Tibial nerve (tissue), 4 donors: Measurements from ENCODE around the gene LTBP1. TPM values are rescaled to one million over a fixed set of nuclear protein-coding genes. Genes with fewer than 3 reads are reported as not detected.

Experiments
- DNase-seq, 2 donors: peaks; one replicate each; pipeline ENCODE4 v3.0.0-alpha.2; 2019; ENCODE audit warnings: low spot score in 2 of 2
- H3K27ac ChIP-seq, 4 donors: fragments of 200-600 bp; sonication (generic) in 3 of 4; one replicate each; pipeline ENCODE4 v1.5.1; 2017 to 2019; ENCODE audit warnings: mild to moderate bottlenecking in 1 of 4
- H3K27me3 ChIP-seq, 2 donors: fragments of 200-600 bp; sonication (generic) in 1 of 2; one replicate each; pipeline versions ENCODE4 v1.5.1 to v1.6.0; 2017 to 2019
- H3K36me3 ChIP-seq, 3 donors: fragments of 200-600 bp; sonication (generic); one replicate each; pipeline ENCODE4 v1.5.1; 2018 to 2019
- H3K4me1 ChIP-seq, 4 donors: fragments of 200-600 bp; sonication (generic) in 3 of 4; one replicate each; pipeline ENCODE4 v1.5.1; 2017 to 2019
- H3K4me3 ChIP-seq, 4 donors: fragments of 200-600 bp; sonication (generic) in 3 of 4; one replicate each; pipeline ENCODE4 v1.5.1; 2017 to 2019; ENCODE audit warnings: mild to moderate bottlenecking in 1 of 4, moderate library complexity in 1 of 4
- H3K9me3 ChIP-seq, 4 donors: fragments of 200-600 bp; sonication (generic) in 3 of 4; one replicate each; pipeline ENCODE4 v1.5.1; 2017 to 2019
- EP300 ChIP-seq, 2 donors: sonication (generic); formaldehyde crosslinking; IDR thresholded peaks; one replicate each; pipeline ENCODE4 v1.6.1; 2017; ENCODE audit warnings: antibody characterized with exemption in 2 of 2, mild to moderate bottlenecking in 1 of 2
- POLR2A ChIP-seq, 2 donors: fragments of 450-650 bp; IDR thresholded peaks; one replicate each; pipeline ENCODE4 v1.6.1; 2017; ENCODE audit warnings: antibody characterized with exemption in 2 of 2, mild to moderate bottlenecking in 2 of 2, moderate library complexity in 2 of 2
- WGBS, 2 donors: methylation state at CpG; one replicate each; pipeline ENCODE4 v1.1.5; 2018; 5-methylcytosine and 5-hydroxymethylcytosine counted together
- total RNA-seq, 4 donors: library from RNA; depleted of rRNA; stranded (reverse); fragments of >200 nt; gene quantifications; one replicate each; pipeline ENCODE4 v1.1.0, GENCODE V29; 2016
- TF ChIP-seq, protein P1 (sequence below), 5 experiments: fragments of 200-600 bp in 3 of 5; fragments of 450-650 bp in 2 of 5; sonication (generic) in 3 of 5; IDR thresholded peaks; one replicate each; pipeline ENCODE4 v1.5.1; 2016 to 2019; ENCODE audit warnings: antibody characterized with exemption in 5 of 5, mild to moderate bottlenecking in 3 of 5, moderate library complexity in 2 of 5

LTBP1 gene
- total RNA-seq, 4 donors from 2014 or later: 29.4 to 89.8 (median 50.6) TPM

DNA sequence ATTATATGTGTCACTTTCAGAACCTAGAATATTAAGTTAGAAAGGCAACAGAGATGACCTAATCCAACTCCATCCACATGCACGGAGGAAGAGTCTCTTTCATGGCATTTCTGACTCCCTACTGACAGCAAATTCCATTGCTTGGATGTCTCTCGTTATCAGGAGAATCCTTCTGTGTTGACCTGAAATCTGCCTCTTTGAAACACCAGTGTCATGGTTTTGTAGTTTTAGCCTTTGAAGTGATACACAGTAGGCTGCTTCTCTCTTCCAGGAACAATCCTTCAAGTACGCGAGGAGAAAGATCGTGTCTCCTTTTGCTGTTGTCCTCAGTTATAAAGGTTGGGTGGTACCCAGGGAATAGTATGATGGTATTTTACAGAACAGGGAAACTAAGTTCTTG is 327.8 kb downstream of the LTBP1 start:
- Histone ChIP-seq H3K36me3 (no peaks in the 10 kb centered on the region), H3K27ac (no peak overlapping the region), H3K27me3 (no peaks in the 10 kb centered on the region), H3K4me1 (peaks cover 0 to 17% (median 0%) of the 10 kb centered on the region in 4 donors), H3K9me3 (no peaks in the 10 kb centered on the region), H3K4me3 (no peak overlapping the region)
- no peak for DNase-seq
- TF ChIP-seq, protein P1, sequence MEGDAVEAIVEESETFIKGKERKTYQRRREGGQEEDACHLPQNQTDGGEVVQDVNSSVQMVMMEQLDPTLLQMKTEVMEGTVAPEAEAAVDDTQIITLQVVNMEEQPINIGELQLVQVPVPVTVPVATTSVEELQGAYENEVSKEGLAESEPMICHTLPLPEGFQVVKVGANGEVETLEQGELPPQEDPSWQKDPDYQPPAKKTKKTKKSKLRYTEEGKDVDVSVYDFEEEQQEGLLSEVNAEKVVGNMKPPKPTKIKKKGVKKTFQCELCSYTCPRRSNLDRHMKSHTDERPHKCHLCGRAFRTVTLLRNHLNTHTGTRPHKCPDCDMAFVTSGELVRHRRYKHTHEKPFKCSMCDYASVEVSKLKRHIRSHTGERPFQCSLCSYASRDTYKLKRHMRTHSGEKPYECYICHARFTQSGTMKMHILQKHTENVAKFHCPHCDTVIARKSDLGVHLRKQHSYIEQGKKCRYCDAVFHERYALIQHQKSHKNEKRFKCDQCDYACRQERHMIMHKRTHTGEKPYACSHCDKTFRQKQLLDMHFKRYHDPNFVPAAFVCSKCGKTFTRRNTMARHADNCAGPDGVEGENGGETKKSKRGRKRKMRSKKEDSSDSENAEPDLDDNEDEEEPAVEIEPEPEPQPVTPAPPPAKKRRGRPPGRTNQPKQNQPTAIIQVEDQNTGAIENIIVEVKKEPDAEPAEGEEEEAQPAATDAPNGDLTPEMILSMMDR (IDR thresholded peaks at IDR 0.05): no peak
- no peak for TF ChIP-seq EP300 (IDR thresholded peaks at IDR 0.05)
- TF ChIP-seq POLR2A (IDR thresholded peaks at IDR 0.05): no peak
- 90 to 93% methylated on average over 5 of the region's 5 CpGs for WGBS, 2 donors

DNA sequence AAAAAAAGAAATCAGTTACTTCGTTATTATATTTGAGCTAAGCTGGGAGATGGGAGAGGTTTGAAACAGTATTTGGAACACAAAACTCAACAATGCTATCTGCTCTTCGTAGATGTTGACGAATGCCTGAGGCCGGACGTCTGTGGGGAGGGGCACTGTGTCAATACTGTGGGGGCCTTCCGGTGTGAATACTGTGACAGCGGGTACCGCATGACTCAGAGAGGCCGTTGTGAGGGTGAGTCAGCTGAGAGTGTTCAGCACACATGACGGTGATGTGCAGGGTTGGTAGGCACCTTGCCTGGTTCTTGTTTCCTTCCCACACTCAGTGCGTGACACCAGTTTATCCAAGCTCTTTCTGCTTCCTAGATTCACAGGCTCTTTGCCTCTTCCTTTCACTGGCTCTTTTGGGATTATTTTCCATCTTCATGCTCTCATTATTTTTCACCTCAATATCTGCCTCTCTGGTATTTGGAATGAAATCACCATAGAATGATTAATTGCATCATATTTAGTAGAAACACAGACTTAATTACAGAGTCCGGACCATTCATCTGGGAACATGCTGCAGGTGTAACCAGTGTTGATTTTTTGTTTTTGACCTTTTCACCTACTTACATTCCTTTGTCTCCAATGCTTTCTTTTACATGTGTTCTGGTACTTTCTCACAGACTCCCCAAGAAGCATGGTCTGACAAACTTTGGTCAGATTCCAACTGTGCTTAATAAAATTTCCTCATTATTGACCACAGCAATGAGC is 329.1 kb downstream of the LTBP1 start:
- Histone ChIP-seq H3K36me3 (no peaks in the 10 kb centered on the region), H3K4me3 (no peak overlapping the region), H3K27me3 (no peaks in the 10 kb centered on the region), H3K9me3 (no peaks in the 10 kb centered on the region), H3K27ac (peak overlapping the region in 2 of 4 donors; percentile 18 to 79), H3K4me1 (peaks cover 0 to 20% (median 0%) of the 10 kb centered on the region in 4 donors)
- 73 to 76% methylated on average over 12 of the region's 12 CpGs for WGBS, 2 donors
- DNase-seq: no peak
- TF ChIP-seq POLR2A (IDR thresholded peaks at IDR 0.05) (no peak), EP300 (IDR thresholded peaks at IDR 0.05) (peak in 1 of 2 donors; percentile 44)

DNA sequence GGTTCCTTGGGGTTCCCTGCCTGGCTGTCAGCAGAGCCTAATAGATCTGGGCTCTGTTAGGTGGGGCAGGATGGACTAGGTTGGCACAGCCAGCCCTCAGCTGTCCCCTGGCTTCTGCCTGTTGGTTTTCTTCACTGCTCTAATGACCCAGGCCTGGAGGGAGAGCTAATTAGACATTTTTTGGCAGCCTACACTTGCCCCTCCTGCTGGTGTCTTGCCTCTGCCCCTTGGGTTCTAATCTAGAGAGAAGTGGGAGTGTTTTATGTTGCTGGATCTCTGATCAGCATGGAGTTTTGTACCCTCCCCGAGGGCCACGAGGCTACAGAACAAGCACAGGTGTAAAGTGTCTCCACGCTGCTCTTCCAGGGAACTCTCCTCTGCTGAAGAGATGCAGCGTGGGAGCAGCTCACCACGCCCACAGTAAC is 330.3 kb downstream of the LTBP1 start:
- TF ChIP-seq EP300 (IDR thresholded peaks at IDR 0.05): no peak
- no peak for TF ChIP-seq POLR2A (IDR thresholded peaks at IDR 0.05)
- TF ChIP-seq, protein P1 (IDR thresholded peaks at IDR 0.05): no peak

DNA sequence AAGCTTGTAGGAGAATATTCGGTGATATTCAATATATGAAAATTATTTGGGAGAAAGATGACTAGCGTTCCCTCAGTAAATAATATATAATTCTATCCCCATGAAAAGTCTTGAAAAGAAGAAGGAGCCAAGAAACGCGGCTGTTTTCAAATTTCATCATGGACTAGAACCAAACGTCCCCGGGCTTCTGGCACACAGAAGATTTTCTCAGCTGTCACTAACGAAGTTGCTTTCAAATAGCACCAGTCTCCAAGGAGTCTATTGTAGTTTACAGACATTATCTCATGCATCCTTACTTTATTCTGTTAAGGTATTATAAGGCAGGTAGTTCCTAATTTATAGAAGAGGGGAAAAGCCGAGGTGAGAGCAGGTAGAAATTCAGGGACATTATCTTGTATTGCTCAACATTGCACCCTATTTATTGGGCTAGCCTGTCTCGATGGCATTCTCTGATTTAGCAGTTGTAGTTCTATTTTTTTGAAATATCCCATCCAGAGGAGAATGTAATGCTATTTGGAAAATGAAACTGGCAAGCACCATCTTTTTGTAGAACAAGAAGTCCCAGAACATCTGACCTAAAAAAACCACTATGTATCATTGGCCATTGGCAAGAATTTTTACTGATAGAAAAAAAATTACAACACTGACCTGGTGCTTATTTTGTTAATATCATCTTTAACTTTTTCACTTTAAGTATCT is 331.6 kb downstream of the LTBP1 start:
- no peak overlapping the region for H3K4me3 ChIP-seq
- H3K36me3 ChIP-seq: no peaks in the 10 kb centered on the region
- 64 to 67% methylated on average over 9 of the region's 9 CpGs for WGBS, 2 donors
- no peaks in the 10 kb centered on the region for H3K9me3 ChIP-seq
- peak in 1 of 2 donors; percentile 58 for DNase-seq
- H3K27me3 ChIP-seq: no peaks in the 10 kb centered on the region
- H3K4me1 ChIP-seq: peaks cover 0 to 20% (median 0%) of the 10 kb centered on the region in 4 donors
- peak; percentile 54 to 76 for TF ChIP-seq EP300 (IDR thresholded peaks at IDR 0.05)
- TF ChIP-seq POLR2A (IDR thresholded peaks at IDR 0.05): no peak
- peak overlapping the region; percentile 45 to 79 (median 62) for H3K27ac ChIP-seq

More for the DNA sequence above, 330.3 kb downstream of the LTBP1 start:
- WGBS, 2 donors: 69 to 92% methylated on average over 5 of the region's 5 CpGs
- no peaks in the 10 kb centered on the region for H3K9me3 ChIP-seq
- no peaks in the 10 kb centered on the region for H3K36me3 ChIP-seq
- no peak overlapping the region for H3K4me3 ChIP-seq
- DNase-seq: no peak
- H3K27ac ChIP-seq: peak overlapping the region in 2 of 4 donors; percentile 75 to 79
- no peaks in the 10 kb centered on the region for H3K27me3 ChIP-seq
- peaks cover 0 to 20% (median 0%) of the 10 kb centered on the region in 4 donors for H3K4me1 ChIP-seq

DNA sequence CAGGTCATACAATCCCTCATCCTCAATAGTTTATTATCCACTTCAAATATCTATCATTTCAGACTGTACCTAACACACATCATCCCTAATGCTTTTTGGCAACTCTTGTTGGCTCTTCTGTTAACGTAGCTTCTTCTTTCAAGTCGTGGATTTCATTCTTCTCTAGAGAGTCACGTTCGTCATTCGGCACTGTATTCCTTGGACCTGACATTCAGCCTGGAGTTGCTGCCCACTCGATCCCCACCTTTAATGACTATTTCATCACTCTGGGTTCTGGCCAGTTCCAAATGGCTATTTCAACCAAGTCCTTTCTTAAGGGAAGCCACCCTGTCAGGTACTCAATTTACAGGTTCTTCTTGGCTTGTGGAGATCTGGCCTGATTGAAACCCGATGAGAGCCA is 337.5 kb downstream of the LTBP1 start:
- no peak overlapping the region for H3K4me3 ChIP-seq
- H3K27ac ChIP-seq: no peak overlapping the region
- H3K27me3 ChIP-seq: no peaks in the 10 kb centered on the region
- peak in 1 of 2 donors; percentile 24 for TF ChIP-seq EP300 (IDR thresholded peaks at IDR 0.05)
- TF ChIP-seq, protein P1 (IDR thresholded peaks at IDR 0.05): no peak
- no peaks in the 10 kb centered on the region for H3K9me3 ChIP-seq
- H3K4me1 ChIP-seq: peaks cover 0 to 6% (median 0%) of the 10 kb centered on the region in 4 donors
- no peak for DNase-seq
- 83% methylated on average over 7 of the region's 7 CpGs for WGBS, 2 donors
- no peaks in the 10 kb centered on the region for H3K36me3 ChIP-seq

DNA sequence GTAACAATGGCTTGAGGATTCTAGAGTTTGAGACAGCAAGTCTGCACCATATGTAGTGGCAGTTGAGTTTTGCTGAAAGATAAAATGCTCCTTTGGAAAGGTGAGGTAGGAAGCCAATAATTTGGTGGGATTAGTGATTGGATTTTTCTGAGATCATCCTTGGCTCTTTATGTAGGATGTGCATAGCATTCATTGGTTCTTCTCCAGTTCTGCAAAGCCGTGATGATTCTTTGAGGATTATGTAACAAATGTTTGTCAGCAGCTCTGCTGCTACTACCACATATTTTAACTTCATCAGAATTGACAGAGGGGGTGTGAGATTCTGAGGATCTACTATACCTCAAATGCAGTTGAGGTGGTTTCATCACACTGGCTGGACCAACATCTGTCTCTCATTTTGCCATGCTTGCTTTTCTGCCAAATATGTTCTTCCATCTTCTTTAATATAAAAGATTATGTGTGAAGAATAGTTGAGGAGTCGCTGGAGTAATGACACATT is 340.8 kb downstream of the LTBP1 start:
- H3K4me3 ChIP-seq: no peak overlapping the region
- H3K27me3 ChIP-seq: no peaks in the 10 kb centered on the region
- 88 to 90% methylated on average over 2 of the region's 2 CpGs for WGBS, 2 donors
- peaks cover 0 to 20% (median 0%) of the 10 kb centered on the region in 4 donors for H3K4me1 ChIP-seq
- H3K36me3 ChIP-seq: no peaks in the 10 kb centered on the region
- no peaks in the 10 kb centered on the region for H3K9me3 ChIP-seq
- TF ChIP-seq EP300 (IDR thresholded peaks at IDR 0.05) (no peak), POLR2A (IDR thresholded peaks at IDR 0.05) (no peak)
- TF ChIP-seq, protein P1 (IDR thresholded peaks at IDR 0.05): no peak
- no peak for DNase-seq
- H3K27ac ChIP-seq: no peak overlapping the region
